HEK293 (cell line): Measurements from ENCODE around the gene RNF169.

ENCODE experiments used
- BCL11B ChIP-seq: fragments of 450-650 bp; formaldehyde crosslinking; IDR thresholded peaks from 2 replicates; pipeline ENCODE4 v1.5.1; 2016; ENCODE audit warnings: low read depth, missing biosample characterization, missing genetic modification characterization
- CTCF ChIP-seq: fragments of 450-650 bp; formaldehyde crosslinking; IDR thresholded peaks from 2 replicates; pipeline ENCODE4 v1.5.1; 2016; ENCODE audit warnings: missing biosample characterization, missing genetic modification characterization
- HIC1 ChIP-seq: fragments of 450-650 bp; formaldehyde crosslinking; IDR thresholded peaks from 2 replicates; pipeline ENCODE4 v1.5.1; 2016; ENCODE audit warnings: missing biosample characterization, missing genetic modification characterization
- REST ChIP-seq: fragments of 450-650 bp; formaldehyde crosslinking; IDR thresholded peaks from 2 replicates; pipeline ENCODE4 v1.5.1; 2016; ENCODE audit warnings: missing biosample characterization, missing genetic modification characterization
- SALL2 ChIP-seq: fragments of 450-650 bp; formaldehyde crosslinking; IDR thresholded peaks from 2 replicates; pipeline ENCODE4 v1.5.0; 2017; ENCODE audit warnings: missing biosample characterization, mild to moderate bottlenecking, missing genetic modification characterization, borderline replicate concordance
- TRIM28 ChIP-seq: IDR thresholded peaks from 2 replicates; pipeline ENCODE4 v1.6.1; 2011; ENCODE audit warnings: low read length, control low read depth, borderline replicate concordance
- YY1 ChIP-seq: fragments of 450-650 bp; formaldehyde crosslinking; IDR thresholded peaks from 2 replicates; pipeline ENCODE4 v1.5.1; 2018; ENCODE audit warnings: missing biosample characterization, missing genetic modification characterization
- ZFP69B ChIP-seq: fragments of 450-650 bp; formaldehyde crosslinking; IDR thresholded peaks from 2 replicates; pipeline ENCODE4 v1.5.1; 2016; ENCODE audit warnings: missing biosample characterization, missing genetic modification characterization
- ZNF26 ChIP-seq: fragments of 450-650 bp; formaldehyde crosslinking; IDR thresholded peaks from 2 replicates; pipeline ENCODE4 v1.5.1; 2016; ENCODE audit warnings: missing biosample characterization, missing genetic modification characterization
- ZNF398 ChIP-seq: fragments of 450-650 bp; formaldehyde crosslinking; IDR thresholded peaks from 2 replicates; pipeline ENCODE4 v1.5.1; 2017; ENCODE audit warnings: missing biosample characterization, missing genetic modification characterization
- ZNF624 ChIP-seq: fragments of 450-650 bp; formaldehyde crosslinking; IDR thresholded peaks from 2 replicates; pipeline ENCODE4 v1.5.1; 2017; ENCODE audit warnings: missing biosample characterization, missing genetic modification characterization
- ZNF629 ChIP-seq: fragments of 450-650 bp; formaldehyde crosslinking; IDR thresholded peaks from 2 replicates; pipeline ENCODE4 v1.5.1; 2017; ENCODE audit warnings: missing biosample characterization, missing genetic modification characterization
- ZNF670 ChIP-seq: fragments of 450-650 bp; formaldehyde crosslinking; IDR thresholded peaks from 2 replicates; pipeline ENCODE4 v1.5.1; 2016; ENCODE audit warnings: missing biosample characterization, missing genetic modification characterization, low read depth
- ZNF747 ChIP-seq: fragments of 450-650 bp; formaldehyde crosslinking; IDR thresholded peaks from 2 replicates; pipeline ENCODE4 v1.5.1; 2016; ENCODE audit warnings: missing biosample characterization, missing genetic modification characterization

- TF ChIP-seq ZNF26 (tag by site-specific recombination) (no peak), CTCF (tag by site-specific recombination) (no peak), TRIM28 (no peak), YY1 (no peak), ZNF398 (tag by site-specific recombination) (no peak), REST (tag by site-specific recombination) (no peak), ZNF670 (tag by site-specific recombination) (no peak), HIC1 (tag by site-specific recombination) (no peak), SALL2 (no peak), ZNF624 (tag by site-specific recombination) (no peak), BCL11B (no peak), ZNF747 (tag by site-specific recombination) (no peak), ZFP69B (tag by site-specific recombination) (no peak), ZNF629 (tag by site-specific recombination) (no peak)
Measured at GRCh38 chr11:74699615-74700396, 48.8 kb upstream of the RNF169 start.
